ENCODE measurements around the gene FAM163A.

DNA sequence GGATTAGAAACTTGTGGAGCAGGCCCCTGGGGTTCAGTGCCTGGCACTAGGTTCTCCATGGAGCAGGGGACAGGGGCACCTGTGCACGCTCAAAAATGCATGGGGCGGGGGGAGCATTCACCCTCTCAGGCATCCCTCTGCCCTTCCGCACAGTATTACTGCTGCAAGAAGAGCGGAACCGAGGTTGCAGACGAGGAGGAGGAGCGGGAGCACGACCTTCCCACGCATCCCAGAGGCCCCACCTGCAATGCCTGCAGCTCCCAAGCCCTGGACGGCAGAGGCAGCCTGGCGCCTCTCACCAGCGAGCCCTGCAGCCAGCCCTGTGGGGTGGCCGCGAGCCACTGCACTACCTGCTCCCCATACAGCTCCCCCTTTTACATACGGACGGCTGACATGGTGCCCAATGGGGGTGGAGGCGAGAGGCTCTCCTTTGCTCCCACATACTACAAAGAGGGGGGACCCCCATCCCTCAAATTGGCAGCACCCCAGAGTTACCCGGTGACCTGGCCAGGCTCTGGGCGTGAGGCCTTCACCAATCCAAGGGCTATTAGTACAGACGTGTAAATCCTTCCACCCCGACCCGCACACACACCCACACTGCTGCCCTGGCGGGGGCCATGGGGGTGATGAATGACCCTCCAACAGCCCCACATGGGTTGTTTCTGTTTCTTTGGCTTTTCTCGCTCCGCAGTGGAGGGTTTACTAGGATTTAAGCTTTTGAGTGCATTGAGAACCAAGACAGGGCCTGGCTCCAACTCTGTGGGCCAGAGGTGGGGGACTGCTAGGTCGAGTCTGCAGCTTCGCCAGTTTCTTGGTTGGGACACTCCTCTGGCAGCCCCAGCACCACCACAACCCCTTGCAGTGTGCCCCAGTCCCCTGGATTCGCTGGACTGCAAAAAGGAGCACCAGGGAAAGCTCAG, 70.8 kb downstream of the FAM163A start:
- TF ChIP-seq, protein P1, sequence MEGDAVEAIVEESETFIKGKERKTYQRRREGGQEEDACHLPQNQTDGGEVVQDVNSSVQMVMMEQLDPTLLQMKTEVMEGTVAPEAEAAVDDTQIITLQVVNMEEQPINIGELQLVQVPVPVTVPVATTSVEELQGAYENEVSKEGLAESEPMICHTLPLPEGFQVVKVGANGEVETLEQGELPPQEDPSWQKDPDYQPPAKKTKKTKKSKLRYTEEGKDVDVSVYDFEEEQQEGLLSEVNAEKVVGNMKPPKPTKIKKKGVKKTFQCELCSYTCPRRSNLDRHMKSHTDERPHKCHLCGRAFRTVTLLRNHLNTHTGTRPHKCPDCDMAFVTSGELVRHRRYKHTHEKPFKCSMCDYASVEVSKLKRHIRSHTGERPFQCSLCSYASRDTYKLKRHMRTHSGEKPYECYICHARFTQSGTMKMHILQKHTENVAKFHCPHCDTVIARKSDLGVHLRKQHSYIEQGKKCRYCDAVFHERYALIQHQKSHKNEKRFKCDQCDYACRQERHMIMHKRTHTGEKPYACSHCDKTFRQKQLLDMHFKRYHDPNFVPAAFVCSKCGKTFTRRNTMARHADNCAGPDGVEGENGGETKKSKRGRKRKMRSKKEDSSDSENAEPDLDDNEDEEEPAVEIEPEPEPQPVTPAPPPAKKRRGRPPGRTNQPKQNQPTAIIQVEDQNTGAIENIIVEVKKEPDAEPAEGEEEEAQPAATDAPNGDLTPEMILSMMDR (IDR thresholded peaks at IDR 0.05), result no peak
- no peak for TF ChIP-seq POLR2A (IDR thresholded peaks at IDR 0.05)

Measured in uterus (tissue), 2 donors.